Upper lobe of left lung (tissue), 6 donors: ENCODE results near the gene ITPR1. TPM values are rescaled to one million over a fixed set of nuclear protein-coding genes. Genes with fewer than 3 reads are reported as not detected.

Experiments used
- ATAC-seq, 2 donors: fragments of 200-7000 bp; cut with Tn5 transposase; one replicate each; pipeline ENCODE4 v1.9.1; 2022; ENCODE audit warnings: mild to moderate bottlenecking in 2 of 2, moderate library complexity in 2 of 2; ENCODE audit not compliant: low FRiP score in 2 of 2
- DNase-seq, 2 donors: peaks; one replicate each; pipeline ENCODE4 v3.0.0-alpha.2; 2019 to 2020
- H3K27ac ChIP-seq, 4 donors: fragments of 200-600 bp; sonication (generic); one replicate each; pipeline ENCODE4 v1.5.1; 2016 to 2019
- H3K27me3 ChIP-seq, 4 donors: fragments of 200-600 bp; sonication (generic); one replicate each; pipeline ENCODE4 v1.5.1; 2017 to 2019
- H3K36me3 ChIP-seq, 4 donors: fragments of 200-600 bp; sonication (generic); one replicate each; pipeline ENCODE4 v1.5.1; 2016 to 2019
- H3K4me1 ChIP-seq, 4 donors: fragments of 200-600 bp; sonication (generic); one replicate each; pipeline ENCODE4 v1.5.1; 2018 to 2019
- H3K4me3 ChIP-seq, 4 donors: fragments of 200-600 bp; sonication (generic); one replicate each; pipeline ENCODE4 v1.5.1; 2017 to 2019; ENCODE audit warnings: mild to moderate bottlenecking in 2 of 4, moderate library complexity in 1 of 4
- H3K9me3 ChIP-seq, 4 donors: fragments of 200-600 bp; sonication (generic); one replicate each; pipeline ENCODE4 v1.5.1; 2018 to 2019
- CTCF ChIP-seq, 6 experiments: fragments of 450-650 bp in 4 of 6; fragments of 200-600 bp in 2 of 6; sonication (generic) in 2 of 6; IDR thresholded peaks; one replicate each; pipeline ENCODE4 v1.5.1; 2016 to 2019; ENCODE audit warnings: antibody characterized with exemption in 6 of 6
- EP300 ChIP-seq, 4 donors: sonication (generic); formaldehyde crosslinking; IDR thresholded peaks; one replicate each; pipeline ENCODE4 v1.5.1; 2017; ENCODE audit warnings: antibody characterized with exemption in 4 of 4, control low read depth in 2 of 4
- POLR2A ChIP-seq, 4 donors: fragments of 450-650 bp; IDR thresholded peaks; one replicate each; pipeline ENCODE4 v1.5.1; 2016 to 2017; ENCODE audit warnings: antibody characterized with exemption in 4 of 4, mild to moderate bottlenecking in 2 of 4
- POLR2AphosphoS5 ChIP-seq, 2 donors: sonication (generic); formaldehyde crosslinking; IDR thresholded peaks; one replicate each; pipeline ENCODE4 v1.5.1; 2017; ENCODE audit warnings: antibody characterized with exemption in 2 of 2
- WGBS, 2 donors: methylation state at CpG; one replicate each; pipeline ENCODE4 v1.1.5; 2017 to 2018; 5-methylcytosine and 5-hydroxymethylcytosine counted together
- total RNA-seq, 6 donors: library from RNA; depleted of rRNA in 4 of 6; stranded (reverse); fragments of >200 nt in 4 of 6; gene quantifications; one replicate each; pipeline versions ENCODE4 v1.1.0 to v1.2.1, GENCODE V29; 2016 to 2021
- donor health status: DM: no; HTN: no; CAD: no; lungs with moderate emphysema.
- donor health status: DM: no; HTN: yes; CAD: no; lungs with severe emphysema.

ITPR1 gene
- total RNA-seq, 6 donors from 2014 or later = 55.5 to 136 (median 66.2) TPM

GRCh38 chr3:4511491-4512262 is 18.5 kb downstream of the ITPR1 start:
- Histone ChIP-seq H3K9me3 (no peaks in the 10 kb centered on the region), H3K27me3 (no peaks in the 10 kb centered on the region), H3K27ac (no peak overlapping the region), H3K4me3 (no peak overlapping the region), H3K36me3 (no peaks in the 10 kb centered on the region), H3K4me1 (peaks cover 0 to 8% (median 4%) of the 10 kb centered on the region in 4 donors)
- ATAC-seq (no peak), DNase-seq (no peak)
- no peak for TF ChIP-seq POLR2A (IDR thresholded peaks at IDR 0.05)
- no peak for TF ChIP-seq POLR2AphosphoS5 (IDR thresholded peaks at IDR 0.05)
- TF ChIP-seq EP300 (IDR thresholded peaks at IDR 0.05) = no peak
- TF ChIP-seq CTCF (IDR thresholded peaks at IDR 0.05) = no peak
- WGBS, 2 donors = 81 to 85% methylated on average over 7 of the region's 7 CpGs

- no peak for ATAC-seq
- H3K27ac ChIP-seq = no peak overlapping the region
- WGBS, 2 donors = 55 to 61% methylated on average over 14 to 15 of the region's 15 CpGs
- TF ChIP-seq CTCF (IDR thresholded peaks at IDR 0.05) = no peak
- no peak for TF ChIP-seq POLR2AphosphoS5 (IDR thresholded peaks at IDR 0.05)
- TF ChIP-seq EP300 (IDR thresholded peaks at IDR 0.05) = no peak
- TF ChIP-seq POLR2A (IDR thresholded peaks at IDR 0.05) = no peak
- H3K4me3 ChIP-seq = no peak overlapping the region
- H3K9me3 ChIP-seq = no peaks in the 10 kb centered on the region
- H3K27me3 ChIP-seq = no peaks in the 10 kb centered on the region
- DNase-seq = no peak
- H3K4me1 ChIP-seq = peaks cover 4 to 14% (median 7%) of the 10 kb centered on the region in 4 donors
- H3K36me3 ChIP-seq = no peaks in the 10 kb centered on the region
Measured at GRCh38 chr3:4512895-4513616, 19.9 kb downstream of the ITPR1 start.

- peaks cover 11 to 24% (median 16%) of the 10 kb centered on the region in 4 donors for H3K4me1 ChIP-seq
- H3K9me3 ChIP-seq = no peaks in the 10 kb centered on the region
Measured at GRCh38 chr3:4514321-4514720, 21.2 kb downstream of the ITPR1 start.

GRCh38 chr3:4514916-4515315 is 21.8 kb downstream of the ITPR1 start:
- no peak for ATAC-seq
- no peak for DNase-seq
- H3K27me3 ChIP-seq = no peaks in the 10 kb centered on the region
- peaks cover 17 to 30% (median 21%) of the 10 kb centered on the region in 4 donors for H3K4me1 ChIP-seq
- 65 to 78% methylated on average over 1 of the region's 1 CpG for whole genome bisulfite sequencing, 2 donors
- TF ChIP-seq CTCF (IDR thresholded peaks at IDR 0.05) = no peak
- no peak for TF ChIP-seq POLR2A (IDR thresholded peaks at IDR 0.05)
- no peak for TF ChIP-seq POLR2AphosphoS5 (IDR thresholded peaks at IDR 0.05)
- no peak for TF ChIP-seq EP300 (IDR thresholded peaks at IDR 0.05)
- no peak overlapping the region for H3K4me3 ChIP-seq
- no peak overlapping the region for H3K27ac ChIP-seq
- no peaks in the 10 kb centered on the region for H3K36me3 ChIP-seq
- no peaks in the 10 kb centered on the region for H3K9me3 ChIP-seq

More at GRCh38 chr3:4514321-4514720, 21.2 kb downstream of the ITPR1 start:
- 84 to 92% methylated on average over 5 of the region's 5 CpGs for WGBS, 2 donors
- DNase-seq = no peak
- ATAC-seq = no peak
- Histone ChIP-seq H3K27ac (no peak overlapping the region), H3K27me3 (no peaks in the 10 kb centered on the region), H3K4me3 (no peak overlapping the region), H3K36me3 (no peaks in the 10 kb centered on the region)
- TF ChIP-seq POLR2A (IDR thresholded peaks at IDR 0.05) (no peak), POLR2AphosphoS5 (IDR thresholded peaks at IDR 0.05) (no peak), CTCF (IDR thresholded peaks at IDR 0.05) (no peak), EP300 (IDR thresholded peaks at IDR 0.05) (no peak)
